ENCODE data around the gene ZNF821. TPM values are rescaled to one million over a fixed set of nuclear protein-coding genes. Genes with fewer than 3 reads are reported as not detected.

The ZNF821 gene
- total RNA-seq, 1 experiment from 2014 or later, result 5.4 TPM

GRCh38 chr16:71852561-71852960, 31.4 kb downstream of the ZNF821 start:
- ATAC-seq (no peak), DNase-seq (no peak)
- H3K4me1 ChIP-seq (ENCODE audit: insufficient read depth, low read length), result no peaks in the 10 kb centered on the region; the same call in 1 of the 2 replicates
- no peaks in the 10 kb centered on the region for H3K27me3 ChIP-seq (ENCODE audit: low read length)
- H3K27ac ChIP-seq (ENCODE audit: low read length), result no peak overlapping the region
- ChIA-PET CTCF (no interaction called here), POLR2A (ENCODE audit: unreplicated experiment) (no interaction called here)
- H2AFZ ChIP-seq (ENCODE audit: low read length), result no peak overlapping the region
- no TSS peak for BruUV-seq (replicated peaks)
- no peaks in the 10 kb centered on the region for H3K9me3 ChIP-seq (ENCODE audit: low read length)
- H3F3A ChIP-seq (ENCODE audit: low read length, unreplicated experiment), result no peaks in the 10 kb centered on the region
- H3K79me2 ChIP-seq (ENCODE audit: low read length), result peaks cover 9% of the 10 kb centered on the region
- no peaks in the 10 kb centered on the region for H4K20me1 ChIP-seq (ENCODE audit: low read length)
- H3K4me2 ChIP-seq (ENCODE audit: low read length), result no peak overlapping the region
- H3K36me3 ChIP-seq (ENCODE audit: low read depth, low read length), result peaks cover 8% of the 10 kb centered on the region; the same call in 1 of the 2 replicates
- no peak overlapping the region for H3K4me3 ChIP-seq (ENCODE audit: low read length)
- TF ChIP-seq EZH2 (IDR thresholded peaks at IDR 0.05; ENCODE audit: low read length, unreplicated experiment), result no peak
- TF ChIP-seq CTCF (conservative IDR thresholded peaks at IDR 0.05; ENCODE audit: low read depth, low read length), result no peak
- TF ChIP-seq EZH2phosphoT487 (IDR thresholded peaks at IDR 0.05; ENCODE audit: borderline replicate concordance, low read length), result no peak
- H3K9ac ChIP-seq (ENCODE audit: low read length), result no peak overlapping the region
- no peaks in the 10 kb centered on the region for H3K9me2 ChIP-seq (replicated peaks; ENCODE audit: low read length)
- intact Hi-C loops (cut with micrococcal nuclease), result no loop called here

- no peaks in the 10 kb centered on the region for H4K20me1 ChIP-seq (ENCODE audit: low read length)
- H3K4me3 ChIP-seq (ENCODE audit: low read length), result no peak overlapping the region
- peaks cover 3% of the 10 kb centered on the region; the same call in 1 of the 2 replicates for H3K4me1 ChIP-seq (ENCODE audit: insufficient read depth, low read length)
- H3K9ac ChIP-seq (ENCODE audit: low read length), result no peak overlapping the region
- no peak overlapping the region for H2AFZ ChIP-seq (ENCODE audit: low read length)
- ATAC-seq (no peak), DNase-seq (no peak)
- no peak overlapping the region for H3K27ac ChIP-seq (ENCODE audit: low read length)
- H3K9me2 ChIP-seq (replicated peaks; ENCODE audit: low read length), result no peaks in the 10 kb centered on the region
- H3K36me3 ChIP-seq (ENCODE audit: low read depth, low read length), result peaks cover 8% of the 10 kb centered on the region; the same call in 1 of the 2 replicates
- no TSS peak for BruUV-seq (replicated peaks)
- ChIA-PET CTCF (no interaction called here), POLR2A (ENCODE audit: unreplicated experiment) (no interaction called here)
- H3F3A ChIP-seq (ENCODE audit: low read length, unreplicated experiment), result no peaks in the 10 kb centered on the region
- no peak for TF ChIP-seq EZH2 (IDR thresholded peaks at IDR 0.05; ENCODE audit: low read length, unreplicated experiment)
- no peak for TF ChIP-seq CTCF (conservative IDR thresholded peaks at IDR 0.05; ENCODE audit: low read depth, low read length)
- TF ChIP-seq EZH2phosphoT487 (IDR thresholded peaks at IDR 0.05; ENCODE audit: borderline replicate concordance, low read length), result no peak
- no peaks in the 10 kb centered on the region for H3K27me3 ChIP-seq (ENCODE audit: low read length)
- H3K9me3 ChIP-seq (ENCODE audit: low read length), result no peaks in the 10 kb centered on the region
- intact Hi-C loops (cut with micrococcal nuclease), result no loop called here
- no peak overlapping the region for H3K4me2 ChIP-seq (ENCODE audit: low read length)
- H3K79me2 ChIP-seq (ENCODE audit: low read length), result peaks cover 13% of the 10 kb centered on the region
Observed at GRCh38 chr16:71852158-71852557, 31.8 kb downstream of the ZNF821 start.

GRCh38 chr16:71851746-71852145, 32.2 kb downstream of the ZNF821 start:
- DNase-seq, result no peak
- H3K4me3 ChIP-seq (ENCODE audit: low read length), result no peak overlapping the region
- intact Hi-C loops (cut with micrococcal nuclease), result no loop called here
- H3F3A ChIP-seq (ENCODE audit: low read length, unreplicated experiment), result no peaks in the 10 kb centered on the region
- no peaks in the 10 kb centered on the region for H3K9me3 ChIP-seq (ENCODE audit: low read length)
- no peaks in the 10 kb centered on the region for H4K20me1 ChIP-seq (ENCODE audit: low read length)
- CTCF ChIA-PET, result no interaction called here
- H3K27me3 ChIP-seq (ENCODE audit: low read length), result no peaks in the 10 kb centered on the region
- no peak overlapping the region for H3K27ac ChIP-seq (ENCODE audit: low read length)
- peaks cover 7% of the 10 kb centered on the region; the same call in 1 of the 2 replicates for H3K4me1 ChIP-seq (ENCODE audit: insufficient read depth, low read length)
- BruUV-seq (replicated peaks), result no TSS peak
- no peak overlapping the region for H3K4me2 ChIP-seq (ENCODE audit: low read length)
- no peak for TF ChIP-seq EZH2phosphoT487 (IDR thresholded peaks at IDR 0.05; ENCODE audit: borderline replicate concordance, low read length)
- TF ChIP-seq CTCF (conservative IDR thresholded peaks at IDR 0.05; ENCODE audit: low read depth, low read length), result no peak
- TF ChIP-seq EZH2 (IDR thresholded peaks at IDR 0.05; ENCODE audit: low read length, unreplicated experiment), result no peak
- peaks cover 17% of the 10 kb centered on the region for H3K79me2 ChIP-seq (ENCODE audit: low read length)
- no peak overlapping the region for H3K9ac ChIP-seq (ENCODE audit: low read length)
- POLR2A ChIA-PET (ENCODE audit: unreplicated experiment), result interaction anchor here (0.6 kb wide), 1 partner anchor 33 kb away, joined by 3 read pairs; no protein-coding TSS in a partner anchor
- H2AFZ ChIP-seq (ENCODE audit: low read length), result no peak overlapping the region
- ATAC-seq, result no peak
- no peaks in the 10 kb centered on the region for H3K9me2 ChIP-seq (replicated peaks; ENCODE audit: low read length)
- H3K36me3 ChIP-seq (ENCODE audit: low read depth, low read length), result peaks cover 8% of the 10 kb centered on the region; the same call in 1 of the 2 replicates
